Activated CD8-positive, alpha-beta T cell treated with anti-CD3 and anti-CD28 coated beads for 36 hours (primary cell): Measurements from ENCODE around the gene HDHD3. TPM values are rescaled to one million over a fixed set of nuclear protein-coding genes. Genes with fewer than 3 reads are reported as not detected.
"Not testable (repeated sequence)": the region's sequence is repeated elsewhere in the genome, so short reads cannot be mapped to it uniquely, and the experiment has no call there.

Source experiments
- ATAC-seq: fragments of 200-7000 bp; cut with Tn5 transposase; one replicate; pipeline ENCODE4 v1.10.0; 2021; ENCODE audit warnings: mild to moderate bottlenecking, moderate library complexity
- CTCF ChIA-PET: fragments of 350-600 bp; sonication (Branson Sonifier 250); formaldehyde crosslinking; loops from one replicate; lab custom pipeline; 2021; ENCODE audit warnings: antibody characterized with exemption; lab: Charles Lee
- POLR2A ChIA-PET: fragments of 350-600 bp; sonication (Branson Sonifier 250); formaldehyde crosslinking; loops from one replicate; lab custom pipeline; 2021; ENCODE audit warnings: antibody characterized with exemption; lab: Charles Lee
- DNase-seq: peaks from one replicate; pipeline ENCODE4 v3.0.0-alpha.2; 2020
- H3K27ac Mint-ChIP-seq: one replicate; pipeline ENCODE4 v1.8.0; 2021; ENCODE audit warnings: mild to moderate bottlenecking, mixed read lengths
- H3K27me3 Mint-ChIP-seq: one replicate; pipeline ENCODE4 v1.8.0; 2021; ENCODE audit warnings: mixed read lengths
- H3K36me3 Mint-ChIP-seq: one replicate; pipeline ENCODE4 v1.8.0; 2021; ENCODE audit warnings: low read depth, mixed read lengths
- H3K4me1 Mint-ChIP-seq: one replicate; pipeline ENCODE4 v1.8.0; 2021; ENCODE audit warnings: low read depth, mixed read lengths
- H3K4me3 Mint-ChIP-seq: one replicate; pipeline ENCODE4 v1.8.0; 2021; ENCODE audit warnings: mild to moderate bottlenecking, moderate library complexity, mixed read lengths
- H3K9me3 Mint-ChIP-seq: one replicate; pipeline ENCODE4 v1.8.0; 2021; ENCODE audit warnings: mixed read lengths
- CTCF ChIP-seq: fragments of 200-600 bp; IDR thresholded peaks from one replicate; pipeline ENCODE4 v1.8.0; 2022; ENCODE audit warnings: antibody characterized with exemption, mild to moderate bottlenecking
- intact Hi-C: fragments of 100-400 bp; cut with micrococcal nuclease; formaldehyde crosslinking; loops from one replicate; pipeline ENCODE4 v1.10.0; 2022
- total RNA-seq, 2 experiments: library from RNA; stranded (reverse); gene quantifications; one replicate each; pipeline ENCODE4 v1.2.3, GENCODE V29; 2021

HDHD3 gene
- total RNA-seq, 2 experiments from 2014 or later: 11.6 to 13.3 TPM

- intact Hi-C loops: no loop called here
- ATAC-seq (no peak), DNase-seq (no peak)
- CTCF ChIA-PET: interaction anchor here (2.8 kb wide), 1 partner anchor 12 kb away, joined by 17 read pairs; the partner anchor contains the start of gene ALAD
- Mint-ChIP-seq H3K36me3 (peaks cover 3% of the 10 kb centered on the region), H3K4me1 (no peaks in the 10 kb centered on the region), H3K27ac (no peak overlapping the region), H3K9me3 (no peaks in the 10 kb centered on the region), H3K4me3 (no peak overlapping the region), H3K27me3 (no peaks in the 10 kb centered on the region)
- POLR2A ChIA-PET: interaction anchor here (1.4 kb wide), 1 partner anchor 22 kb away, joined by 5 read pairs; the partner anchor contains the start of genes C9orf43 and POLE3
- TF ChIP-seq CTCF: no peak
Measured at GRCh38 chr9:113387560-113388230, 10.9 kb upstream of the HDHD3 start.

GRCh38 chr9:113386571-113387393 is 10.0 kb upstream of the HDHD3 start:
- H3K27me3 Mint-ChIP-seq: no peaks in the 10 kb centered on the region
- H3K27ac Mint-ChIP-seq: no peak overlapping the region
- H3K4me3 Mint-ChIP-seq: no peak overlapping the region
- no peak for TF ChIP-seq CTCF
- intact Hi-C loops: no loop called here
- CTCF ChIA-PET: interaction anchor here (2.8 kb wide), 1 partner anchor 13 kb away, joined by 17 read pairs; the partner anchor contains the start of gene ALAD
- ATAC-seq (no peak), DNase-seq (no peak)
- H3K36me3 Mint-ChIP-seq: peaks cover 3% of the 10 kb centered on the region
- H3K4me1 Mint-ChIP-seq: no peaks in the 10 kb centered on the region
- no peaks in the 10 kb centered on the region for H3K9me3 Mint-ChIP-seq
- POLR2A ChIA-PET: interaction anchor here (1.4 kb wide), 1 partner anchor 23 kb away, joined by 5 read pairs; the partner anchor contains the start of genes C9orf43 and POLE3

- ATAC-seq: no peak
- H3K4me3 Mint-ChIP-seq: no peak overlapping the region
Measured at GRCh38 chr9:113381909-113382411, 5.2 kb upstream of the HDHD3 start.

GRCh38 chr9:113381441-113381840 is 4.7 kb upstream of the HDHD3 start:
- H3K4me1 Mint-ChIP-seq, POLR2A ChIA-PET, H3K4me3 Mint-ChIP-seq, DNase-seq, H3K27me3 Mint-ChIP-seq, H3K27ac Mint-ChIP-seq, CTCF ChIA-PET, H3K36me3 Mint-ChIP-seq, intact Hi-C loops, ATAC-seq, H3K9me3 Mint-ChIP-seq: not testable (repeated sequence)

More at GRCh38 chr9:113381909-113382411, 5.2 kb upstream of the HDHD3 start:
- H3K27ac Mint-ChIP-seq: no peak overlapping the region
- no peaks in the 10 kb centered on the region for H3K27me3 Mint-ChIP-seq
- POLR2A ChIA-PET: no interaction called here
- CTCF ChIA-PET: no interaction called here
- peaks cover 4% of the 10 kb centered on the region for H3K4me1 Mint-ChIP-seq
- no peaks in the 10 kb centered on the region for H3K9me3 Mint-ChIP-seq
- no peak for DNase-seq
- no peak for TF ChIP-seq CTCF
- intact Hi-C loops: no loop called here
- no peaks in the 10 kb centered on the region for H3K36me3 Mint-ChIP-seq

GRCh38 chr9:113380869-113381378 is 4.1 kb upstream of the HDHD3 start:
- Mint-ChIP-seq H3K4me3 (no peak overlapping the region), H3K4me1 (peaks cover 5% of the 10 kb centered on the region), H3K27ac (no peak overlapping the region), H3K9me3 (no peaks in the 10 kb centered on the region), H3K36me3 (no peaks in the 10 kb centered on the region), H3K27me3 (no peaks in the 10 kb centered on the region)
- DNase-seq (no peak), ATAC-seq (no peak)
- intact Hi-C loops: no loop called here
- CTCF ChIA-PET: no interaction called here
- POLR2A ChIA-PET: no interaction called here
- TF ChIP-seq CTCF: no peak

GRCh38 chr9:113379829-113380210 is 3.0 kb upstream of the HDHD3 start:
- intact Hi-C loops, H3K9me3 Mint-ChIP-seq, H3K27ac Mint-ChIP-seq, POLR2A ChIA-PET, ATAC-seq, H3K4me3 Mint-ChIP-seq, H3K36me3 Mint-ChIP-seq, DNase-seq, H3K27me3 Mint-ChIP-seq, CTCF ChIA-PET: not testable (repeated sequence)
- peaks cover 13% of the 10 kb centered on the region for H3K4me1 Mint-ChIP-seq

- POLR2A ChIA-PET, H3K27me3 Mint-ChIP-seq, H3K4me3 Mint-ChIP-seq, intact Hi-C loops, H3K36me3 Mint-ChIP-seq, CTCF ChIA-PET, H3K9me3 Mint-ChIP-seq, H3K27ac Mint-ChIP-seq, DNase-seq, ATAC-seq: not testable (repeated sequence)
- peaks cover 16% of the 10 kb centered on the region for H3K4me1 Mint-ChIP-seq
Measured at GRCh38 chr9:113379094-113379828, 2.5 kb upstream of the HDHD3 start.
